Suprapubic skin (tissue), 4 donors: Measurements from ENCODE around the gene METTL16.

ENCODE experiments used
- CTCF ChIP-seq, 2 donors: fragments of 200-600 bp in 1 of 2; fragments of 450-650 bp in 1 of 2; sonication (generic) in 1 of 2; IDR thresholded peaks; one replicate each; pipeline ENCODE4 v1.5.1; 2016 to 2019; ENCODE audit warnings: antibody characterized with exemption in 2 of 2, mild to moderate bottlenecking in 1 of 2, moderate library complexity in 1 of 2
- EP300 ChIP-seq: sonication (generic); formaldehyde crosslinking; IDR thresholded peaks from one replicate; pipeline ENCODE4 v1.6.1; 2017; ENCODE audit warnings: antibody characterized with exemption
- POLR2A ChIP-seq, 2 donors: fragments of 450-650 bp; IDR thresholded peaks; one replicate each; pipeline ENCODE4 v1.6.1; 2017; ENCODE audit warnings: antibody characterized with exemption in 2 of 2, mild to moderate bottlenecking in 2 of 2, moderate library complexity in 2 of 2
- POLR2AphosphoS5 ChIP-seq, 3 donors: sonication (generic); formaldehyde crosslinking; IDR thresholded peaks; one replicate each; pipeline ENCODE4 v1.6.1; 2017; ENCODE audit warnings: antibody characterized with exemption in 3 of 3

GRCh38 chr17:2380950-2381649, 130.6 kb downstream of the METTL16 start:
- TF ChIP-seq POLR2A (IDR thresholded peaks at IDR 0.05) = no peak
- TF ChIP-seq CTCF (IDR thresholded peaks at IDR 0.05) = no peak
- TF ChIP-seq POLR2AphosphoS5 (IDR thresholded peaks at IDR 0.05) = no peak
- no peak for TF ChIP-seq EP300
